ENCODE data around the gene ACAP3.

Gene ACAP3

GRCh38 chr1:1313500-1314236, 5.9 kb upstream of the ACAP3 start:
- FAIRE-seq: no peak

DNA sequence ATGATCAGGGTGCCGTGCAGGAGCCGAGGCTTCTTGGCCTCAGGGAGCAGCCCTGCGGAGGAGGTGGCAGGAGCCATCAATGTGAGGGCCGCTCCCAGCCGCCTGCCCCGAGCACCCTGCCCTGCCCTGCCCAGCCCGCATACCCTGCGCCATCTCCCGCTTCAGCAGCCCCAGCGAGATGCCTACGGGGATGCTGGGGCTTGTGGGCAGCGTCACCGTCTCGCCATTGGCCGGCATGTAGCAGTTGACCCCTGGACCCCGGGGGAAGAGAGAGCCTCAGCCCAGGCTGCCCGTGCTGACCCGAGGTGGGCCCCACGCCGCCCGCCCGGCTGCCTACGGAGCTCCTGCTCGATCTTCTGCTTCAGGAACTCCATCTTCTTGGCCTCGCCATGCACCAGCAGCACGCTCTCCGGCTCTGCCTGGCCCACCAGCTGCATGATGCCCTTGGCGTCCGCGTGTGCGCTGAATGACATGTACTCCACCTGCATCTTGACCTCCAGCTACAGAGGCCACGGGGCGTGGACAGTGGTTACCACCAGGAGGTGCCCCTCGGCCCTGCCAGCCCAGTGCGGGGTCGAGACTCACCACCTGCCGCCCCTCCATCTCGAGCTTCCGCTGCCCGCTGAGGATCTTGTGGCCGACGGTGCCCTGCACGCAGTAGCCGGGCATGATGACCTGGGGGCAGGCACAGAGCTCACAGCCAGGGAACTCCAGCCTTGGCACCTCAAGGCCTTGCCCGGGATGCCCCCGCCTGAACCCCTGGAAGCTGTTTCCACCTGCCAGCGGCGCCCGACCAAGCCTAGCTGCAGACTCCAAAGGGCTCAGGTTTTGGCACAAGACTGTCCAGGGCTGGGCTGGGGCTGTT, 5.0 kb upstream of the ACAP3 start:
- no peak for FAIRE-seq

DNA sequence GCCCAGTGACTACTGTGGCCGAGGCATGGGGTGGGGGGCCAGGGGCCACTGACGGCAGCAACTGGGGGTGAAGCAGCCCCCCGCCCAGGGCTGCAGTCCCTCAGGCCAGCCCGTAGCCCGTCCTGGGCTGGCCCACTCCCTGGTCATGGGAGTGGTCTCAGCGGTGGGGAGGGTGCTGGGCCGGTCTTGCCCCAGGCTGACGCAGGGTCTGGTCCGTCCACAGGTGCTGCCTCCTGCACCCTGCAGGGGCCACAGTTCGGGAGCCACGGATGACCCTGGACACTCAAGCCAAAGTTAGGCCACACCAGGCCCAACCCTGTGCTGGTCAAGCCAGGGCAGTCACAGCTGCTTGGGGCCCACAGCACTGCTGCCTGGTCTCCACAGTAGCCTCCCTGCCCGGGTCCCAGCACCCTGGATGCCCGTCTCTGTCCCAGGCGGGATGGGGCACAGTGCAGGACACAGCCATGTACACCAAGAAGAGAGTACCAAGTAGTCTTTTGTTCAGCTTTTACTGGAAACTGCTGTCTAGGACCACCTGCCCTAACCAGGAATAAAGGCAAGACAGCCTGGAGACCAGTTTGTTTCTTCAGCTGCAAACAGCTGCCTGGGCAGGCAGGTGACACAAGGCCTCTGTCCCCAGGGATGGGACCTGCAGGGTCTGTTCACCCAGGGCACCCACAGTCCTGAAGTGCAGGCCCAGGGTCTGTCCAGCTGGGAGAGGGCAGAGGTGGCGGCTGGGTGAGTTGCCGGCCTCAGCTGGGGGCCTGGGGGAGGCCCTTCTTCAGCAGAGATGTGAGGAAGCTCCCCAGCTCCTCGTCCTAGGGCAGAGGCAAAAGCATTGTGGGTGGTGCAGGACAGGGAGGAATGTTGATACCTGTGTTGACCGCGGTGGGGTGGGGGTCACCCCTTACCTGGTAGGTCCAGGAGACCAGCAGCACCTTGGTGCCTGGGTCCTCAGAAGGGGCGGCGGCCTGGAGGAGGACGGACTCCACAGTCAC, 3.7 kb upstream of the ACAP3 start:
- no peak for FAIRE-seq

DNA sequence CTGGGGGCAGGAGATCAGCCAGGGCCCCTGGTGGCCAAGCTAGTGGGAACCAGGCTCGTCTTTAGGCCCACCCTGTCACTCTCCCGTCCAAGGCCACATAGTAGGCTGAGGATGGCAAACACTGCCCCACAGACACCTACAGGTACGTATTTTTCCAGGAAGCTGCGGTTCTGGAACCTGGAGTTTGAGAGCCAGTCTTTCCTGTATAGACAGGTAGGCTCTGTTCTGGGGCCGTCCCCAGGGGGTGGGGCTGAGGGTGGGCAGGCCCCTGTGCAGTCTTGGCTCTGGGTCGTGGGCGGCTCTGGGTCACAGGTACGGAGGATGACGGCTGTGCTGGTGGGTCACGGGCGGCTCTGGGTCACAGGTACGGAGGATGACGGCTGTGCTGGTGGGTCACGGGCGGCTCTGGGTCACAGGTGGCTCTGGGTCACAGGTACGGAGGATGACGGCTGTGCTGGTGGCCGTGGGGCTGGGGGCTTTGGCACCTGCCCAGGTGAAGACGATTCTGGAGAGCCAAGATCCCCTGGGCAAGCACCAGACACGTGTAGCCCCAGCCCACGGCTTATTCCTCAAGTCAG, 2.8 kb upstream of the ACAP3 start:
- no peak for FAIRE-seq

- FAIRE-seq: no peak
These were observed 2.3 kb upstream of the ACAP3 start for GRCh38 chr1:1310109-1310385.

DNA sequence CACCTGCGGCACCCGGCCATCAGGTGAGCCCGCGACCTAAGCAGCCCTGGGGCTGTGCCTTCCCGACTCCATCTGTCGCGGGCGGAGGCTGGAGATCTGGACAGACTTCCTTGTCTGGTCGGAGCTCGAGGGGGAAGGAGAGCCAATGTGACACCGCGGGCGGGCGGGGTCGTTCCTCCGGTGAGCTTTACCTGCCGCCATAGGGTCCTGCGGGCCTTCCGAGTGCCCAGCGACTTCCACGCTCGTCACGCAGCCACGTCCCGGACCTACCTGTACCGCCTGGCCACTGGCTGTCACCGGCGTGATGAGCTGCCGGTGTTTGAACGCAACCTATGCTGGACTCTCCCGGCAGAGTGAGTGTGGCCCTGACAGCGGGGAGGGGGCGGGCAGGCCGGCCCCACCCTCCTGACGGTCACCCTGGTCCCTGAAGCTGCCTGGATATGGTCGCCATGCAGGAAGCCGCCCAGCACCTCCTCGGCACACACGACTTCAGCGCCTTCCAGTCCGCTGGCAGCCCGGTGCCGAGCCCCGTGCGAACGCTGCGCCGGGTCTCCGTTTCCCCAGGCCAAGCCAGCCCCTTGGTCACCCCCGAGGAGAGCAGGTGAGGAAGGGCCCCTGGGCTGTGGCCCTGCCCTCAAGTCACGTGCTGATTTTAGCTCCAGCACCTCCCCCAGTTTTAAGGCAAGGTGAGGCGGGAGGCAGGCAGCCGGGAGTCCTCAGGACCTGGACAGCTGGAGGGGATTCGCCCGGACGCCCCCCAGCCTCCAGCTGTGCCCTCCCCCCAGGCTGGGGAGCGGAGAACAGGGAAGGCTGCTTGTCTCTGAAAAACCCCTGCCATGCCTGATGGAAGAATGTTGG, 1.8 kb upstream of the ACAP3 start:
- FAIRE-seq: no peak

DNA sequence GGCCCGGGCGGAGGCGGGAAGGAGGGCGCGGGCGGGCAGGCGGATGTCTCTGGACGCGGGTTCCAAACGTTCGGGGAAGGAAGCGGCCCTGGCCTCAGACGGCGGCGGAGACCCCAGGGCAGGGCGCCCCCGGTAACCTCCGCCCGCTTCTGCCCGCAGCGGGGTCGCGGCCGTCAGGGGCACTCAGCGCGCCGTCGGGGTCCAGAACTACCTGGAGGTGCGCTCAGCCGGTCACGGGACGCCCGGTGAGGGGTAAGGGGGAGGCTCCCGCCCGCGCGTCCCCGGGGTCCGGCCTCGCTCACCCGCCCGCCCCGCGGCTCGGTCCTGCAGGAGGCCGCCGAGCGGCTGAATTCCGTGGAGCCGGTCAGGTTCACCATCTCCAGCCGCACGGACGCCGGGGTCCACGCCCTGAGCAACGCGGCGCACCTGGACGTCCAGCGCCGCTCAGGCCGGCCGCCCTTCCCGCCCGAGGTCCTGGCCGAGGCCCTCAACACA, 1.1 kb upstream of the ACAP3 start:
- FAIRE-seq: no peak

- FAIRE-seq: no peak
These were observed 338 bp downstream of the ACAP3 start for GRCh38 chr1:1307261-1307922.

- FAIRE-seq: no peak
These were observed 969 bp downstream of the ACAP3 start for GRCh38 chr1:1306661-1307260.

- FAIRE-seq: no peak
These were observed 1.6 kb downstream of the ACAP3 start for GRCh38 chr1:1306070-1306660.

GRCh38 chr1:1305300-1306069, 2.2 kb downstream of the ACAP3 start:
- FAIRE-seq: no peak

GRCh38 chr1:1304331-1305299, 3.1 kb downstream of the ACAP3 start:
- no peak for FAIRE-seq

GRCh38 chr1:1303736-1304135, 4.0 kb downstream of the ACAP3 start:
- FAIRE-seq: no peak

DNA sequence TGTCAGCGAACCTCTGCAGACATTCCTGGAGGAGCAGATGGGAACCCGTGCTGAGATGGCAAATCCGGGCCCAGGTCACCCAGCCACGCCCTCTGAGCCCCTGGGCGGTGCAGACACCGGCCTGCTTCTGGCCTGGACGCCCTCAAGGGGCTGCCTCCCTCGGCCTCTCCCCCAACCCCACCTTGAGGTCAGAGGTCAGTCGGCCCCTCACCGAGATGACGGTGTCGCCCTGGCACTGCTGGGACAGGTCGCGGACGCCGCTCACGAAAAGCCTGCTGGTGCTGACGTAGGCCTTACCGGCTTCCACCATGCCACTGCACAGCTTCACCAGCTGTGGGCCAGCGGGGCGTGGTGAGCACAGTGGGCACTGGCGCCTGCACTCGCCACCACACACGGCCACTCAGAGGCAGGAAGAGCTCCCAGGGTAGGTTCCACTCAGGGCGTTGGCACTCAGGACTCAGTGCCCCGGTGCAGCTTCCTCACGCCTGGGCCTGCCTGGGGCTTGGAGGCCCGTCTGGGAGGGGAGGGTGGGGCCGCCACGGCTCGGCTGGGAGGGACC, 4.7 kb downstream of the ACAP3 start:
- FAIRE-seq: no peak

DNA sequence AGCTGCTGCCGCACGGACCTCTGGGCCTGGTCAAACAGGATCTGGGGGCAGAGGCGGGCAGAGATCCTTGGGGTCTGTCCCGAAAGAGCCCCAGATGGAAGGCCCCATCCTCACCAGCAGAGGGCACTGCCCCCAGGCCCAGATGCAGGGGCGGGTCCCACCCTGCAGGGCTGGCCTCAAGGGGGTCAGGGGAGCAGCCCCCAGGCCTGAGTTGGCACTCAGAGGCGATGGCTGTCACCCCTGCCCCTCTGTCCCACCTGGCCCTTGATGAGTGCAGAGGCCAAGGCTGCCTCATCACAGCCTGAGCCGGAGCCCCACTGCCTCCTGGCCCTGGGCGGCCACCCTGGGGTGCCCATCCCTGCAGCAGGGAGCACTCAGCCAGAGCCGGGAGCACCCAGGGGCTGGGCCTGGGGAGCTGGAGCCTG, 5.7 kb downstream of the ACAP3 start:
- FAIRE-seq: no peak

DNA sequence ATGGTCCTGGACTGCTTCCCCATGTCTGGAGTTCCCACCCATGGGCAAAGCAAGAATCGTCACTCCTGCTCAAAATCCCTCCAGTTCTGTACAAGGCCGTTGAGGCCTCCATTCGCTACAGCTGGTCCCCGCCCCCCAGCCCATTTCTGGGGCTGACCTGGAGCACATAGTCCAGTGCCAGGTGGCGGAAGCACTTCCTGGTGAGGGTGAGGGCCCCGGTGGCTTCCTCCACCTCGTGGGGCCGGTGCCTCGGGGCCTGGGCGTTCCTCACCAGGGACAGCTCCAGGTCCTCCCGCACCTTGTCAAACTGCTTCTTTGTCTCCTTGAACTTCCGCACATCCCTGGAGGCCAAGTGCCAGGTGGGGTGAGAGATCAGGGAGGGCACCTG, 7.4 kb downstream of the ACAP3 start:
- FAIRE-seq: no peak

DNA sequence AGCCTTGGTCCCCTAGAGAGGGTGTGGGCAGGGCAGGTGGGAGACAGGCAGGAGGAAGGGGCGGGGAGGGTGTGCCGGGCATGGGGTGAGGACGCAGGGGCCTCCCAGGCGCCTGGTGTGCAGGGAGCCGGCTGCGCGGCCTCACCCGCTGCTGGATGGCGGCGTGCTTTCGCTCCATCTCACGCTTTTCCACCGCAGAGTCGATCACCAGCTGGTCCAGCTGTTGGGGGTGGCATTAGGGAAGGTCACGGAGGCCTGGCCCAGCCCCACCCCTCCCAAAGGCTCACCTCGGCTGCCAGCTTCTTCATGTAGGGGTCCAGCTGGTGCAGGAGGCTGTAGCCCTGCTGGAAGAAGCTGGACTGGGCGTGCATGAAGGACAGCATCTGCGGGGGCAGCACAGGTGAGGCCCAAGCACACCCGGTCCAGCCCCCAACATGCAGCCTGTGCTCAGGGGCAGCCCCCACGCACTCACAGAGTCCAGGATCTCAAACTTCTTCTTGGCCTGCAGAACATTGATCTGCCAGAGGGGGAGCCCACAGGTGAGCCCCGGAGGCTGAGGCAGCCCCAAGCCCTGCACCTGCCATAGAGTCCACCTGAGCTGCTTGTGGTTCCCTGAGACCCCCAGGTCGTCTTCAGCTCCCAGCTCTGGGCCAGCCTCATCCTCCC, 7.9 kb downstream of the ACAP3 start:
- no peak for FAIRE-seq

Measured in G401.6 (cell line).